Testis (tissue), 2 donors: Measurements from ENCODE around the gene HECW1.

Experiments used
- POLR2A ChIP-seq: fragments of 450-650 bp; IDR thresholded peaks from one replicate; pipeline ENCODE4 v1.6.1; 2017; ENCODE audit warnings: antibody characterized with exemption, mild to moderate bottlenecking, moderate library complexity
- TF ChIP-seq, protein P1 (sequence below), 3 experiments: fragments of 450-650 bp in 2 of 3; fragments of 200-600 bp in 1 of 3; sonication (generic) in 1 of 3; IDR thresholded peaks; one replicate each; pipeline ENCODE4 v1.5.1; 2016 to 2019; ENCODE audit warnings: antibody characterized with exemption in 3 of 3, mild to moderate bottlenecking in 2 of 3, moderate library complexity in 1 of 3

DNA sequence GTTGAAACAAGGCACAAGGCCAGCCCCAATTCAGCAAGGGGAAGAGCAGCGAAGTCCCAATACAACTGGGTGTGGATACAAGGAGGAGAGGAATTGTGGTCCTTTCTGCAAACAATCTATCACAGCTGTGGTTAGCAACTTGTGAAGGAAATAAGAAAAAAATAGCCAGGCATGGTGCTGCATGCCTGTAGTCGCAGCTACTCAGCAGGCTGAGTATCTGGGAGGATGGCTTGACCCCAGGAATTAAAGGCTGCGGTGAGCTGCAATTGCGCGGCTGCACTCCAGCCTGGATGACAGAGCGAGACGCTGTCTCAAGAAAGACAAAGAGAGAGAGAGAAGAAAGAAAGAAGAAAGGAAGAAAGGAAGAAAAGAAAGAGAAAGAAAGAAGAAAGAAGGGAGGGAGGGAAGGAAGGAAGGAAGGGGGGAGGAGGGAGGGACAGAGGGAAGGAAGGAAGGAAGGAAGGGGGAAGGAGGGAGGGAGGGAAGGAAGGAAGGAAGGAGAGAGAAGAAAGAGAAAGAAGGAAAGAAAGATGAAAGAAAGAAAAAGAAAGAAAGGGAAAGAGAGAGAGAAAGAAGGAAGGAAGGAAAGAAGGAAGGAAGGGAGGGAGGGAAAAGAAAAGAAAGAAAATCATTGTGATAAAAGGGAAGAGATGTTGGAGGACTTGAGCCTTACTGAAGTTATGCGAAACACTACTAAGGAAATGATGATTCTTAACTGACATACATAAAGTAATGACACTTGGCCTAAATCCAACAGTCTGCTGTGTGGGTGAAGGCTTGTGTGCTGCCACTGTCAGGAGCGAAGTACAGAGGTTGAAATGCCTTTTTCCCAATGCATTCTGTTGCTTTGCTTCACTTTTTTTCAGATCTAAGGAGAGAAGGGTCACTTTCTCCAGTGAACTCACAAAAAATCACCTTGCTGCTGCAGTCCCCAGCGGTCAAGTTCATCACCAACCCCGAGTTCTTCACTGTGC, 353.4 kb downstream of the HECW1 start:
- TF ChIP-seq, protein P1, sequence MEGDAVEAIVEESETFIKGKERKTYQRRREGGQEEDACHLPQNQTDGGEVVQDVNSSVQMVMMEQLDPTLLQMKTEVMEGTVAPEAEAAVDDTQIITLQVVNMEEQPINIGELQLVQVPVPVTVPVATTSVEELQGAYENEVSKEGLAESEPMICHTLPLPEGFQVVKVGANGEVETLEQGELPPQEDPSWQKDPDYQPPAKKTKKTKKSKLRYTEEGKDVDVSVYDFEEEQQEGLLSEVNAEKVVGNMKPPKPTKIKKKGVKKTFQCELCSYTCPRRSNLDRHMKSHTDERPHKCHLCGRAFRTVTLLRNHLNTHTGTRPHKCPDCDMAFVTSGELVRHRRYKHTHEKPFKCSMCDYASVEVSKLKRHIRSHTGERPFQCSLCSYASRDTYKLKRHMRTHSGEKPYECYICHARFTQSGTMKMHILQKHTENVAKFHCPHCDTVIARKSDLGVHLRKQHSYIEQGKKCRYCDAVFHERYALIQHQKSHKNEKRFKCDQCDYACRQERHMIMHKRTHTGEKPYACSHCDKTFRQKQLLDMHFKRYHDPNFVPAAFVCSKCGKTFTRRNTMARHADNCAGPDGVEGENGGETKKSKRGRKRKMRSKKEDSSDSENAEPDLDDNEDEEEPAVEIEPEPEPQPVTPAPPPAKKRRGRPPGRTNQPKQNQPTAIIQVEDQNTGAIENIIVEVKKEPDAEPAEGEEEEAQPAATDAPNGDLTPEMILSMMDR (IDR thresholded peaks at IDR 0.05) = no peak
- no peak for TF ChIP-seq POLR2A
